Hepatocyte (in vitro differentiated cells): ENCODE measurements around the gene AKTIP.

Source experiments
- EZH2 ChIP-seq: fragments of 200-600 bp; sonication (generic); IDR thresholded peaks from 2 replicates; pipeline ENCODE4 v1.6.1; 2016; ENCODE audit warnings: antibody characterized with exemption, mild to moderate bottlenecking, borderline replicate concordance
- TF ChIP-seq, protein P1 (sequence below): fragments of 200-600 bp; sonication (generic); IDR thresholded peaks from 2 replicates; pipeline ENCODE4 v1.5.1; 2016; ENCODE audit warnings: antibody characterized with exemption, mild to moderate bottlenecking; ENCODE audit not compliant: poor library complexity

GRCh38 chr16:53523126-53523804 is 20.3 kb upstream of the AKTIP start:
- TF ChIP-seq, protein P1, sequence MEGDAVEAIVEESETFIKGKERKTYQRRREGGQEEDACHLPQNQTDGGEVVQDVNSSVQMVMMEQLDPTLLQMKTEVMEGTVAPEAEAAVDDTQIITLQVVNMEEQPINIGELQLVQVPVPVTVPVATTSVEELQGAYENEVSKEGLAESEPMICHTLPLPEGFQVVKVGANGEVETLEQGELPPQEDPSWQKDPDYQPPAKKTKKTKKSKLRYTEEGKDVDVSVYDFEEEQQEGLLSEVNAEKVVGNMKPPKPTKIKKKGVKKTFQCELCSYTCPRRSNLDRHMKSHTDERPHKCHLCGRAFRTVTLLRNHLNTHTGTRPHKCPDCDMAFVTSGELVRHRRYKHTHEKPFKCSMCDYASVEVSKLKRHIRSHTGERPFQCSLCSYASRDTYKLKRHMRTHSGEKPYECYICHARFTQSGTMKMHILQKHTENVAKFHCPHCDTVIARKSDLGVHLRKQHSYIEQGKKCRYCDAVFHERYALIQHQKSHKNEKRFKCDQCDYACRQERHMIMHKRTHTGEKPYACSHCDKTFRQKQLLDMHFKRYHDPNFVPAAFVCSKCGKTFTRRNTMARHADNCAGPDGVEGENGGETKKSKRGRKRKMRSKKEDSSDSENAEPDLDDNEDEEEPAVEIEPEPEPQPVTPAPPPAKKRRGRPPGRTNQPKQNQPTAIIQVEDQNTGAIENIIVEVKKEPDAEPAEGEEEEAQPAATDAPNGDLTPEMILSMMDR = no peak
- TF ChIP-seq EZH2 = no peak
